ENCODE data around the gene SPAG16.

Gene SPAG16

DNA sequence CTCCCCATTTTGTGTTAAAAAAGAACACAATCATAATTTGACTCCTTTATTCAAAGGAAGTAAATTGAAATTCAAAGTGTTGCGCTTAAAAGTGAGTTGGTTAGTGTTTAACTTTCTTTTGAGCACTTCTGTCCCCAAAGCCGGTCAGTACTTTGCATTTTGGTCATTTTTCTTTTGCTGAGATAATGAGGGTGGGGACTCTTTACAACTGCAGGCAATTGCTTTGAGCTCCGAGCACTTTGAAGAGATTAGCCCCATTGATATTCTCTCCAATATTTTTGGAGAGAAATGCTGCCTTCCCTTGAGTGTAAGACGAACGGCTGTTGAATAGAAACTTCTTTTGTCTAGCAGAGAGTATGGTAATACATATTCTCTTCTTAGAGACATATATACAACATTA, 885.0 kb downstream of the SPAG16 start:
- Histone ChIP-seq H3K4me2 (no peak overlapping the region), H3K4me3 (IDR thresholded peaks at IDR 0.05; ENCODE audit: insufficient read depth, low read depth, low read length) (no peak overlapping the region), H3K9ac (no peak overlapping the region), H3K27me3 (ENCODE audit: insufficient read depth, low read depth) (no peaks in the 10 kb centered on the region), H3K27ac (no peak overlapping the region), H3K79me2 (ENCODE audit: insufficient read depth, low read depth) (no peaks in the 10 kb centered on the region), H2AFZ (ENCODE audit: low read depth) (no peak overlapping the region), H4K20me1 (ENCODE audit: insufficient read depth) (no peaks in the 10 kb centered on the region), H3K36me3 (ENCODE audit: insufficient read depth) (no peaks in the 10 kb centered on the region), H3K4me1 (ENCODE audit: low read depth, poor library complexity, severe bottlenecking) (no peaks in the 10 kb centered on the region)
- TF ChIP-seq, protein P1, sequence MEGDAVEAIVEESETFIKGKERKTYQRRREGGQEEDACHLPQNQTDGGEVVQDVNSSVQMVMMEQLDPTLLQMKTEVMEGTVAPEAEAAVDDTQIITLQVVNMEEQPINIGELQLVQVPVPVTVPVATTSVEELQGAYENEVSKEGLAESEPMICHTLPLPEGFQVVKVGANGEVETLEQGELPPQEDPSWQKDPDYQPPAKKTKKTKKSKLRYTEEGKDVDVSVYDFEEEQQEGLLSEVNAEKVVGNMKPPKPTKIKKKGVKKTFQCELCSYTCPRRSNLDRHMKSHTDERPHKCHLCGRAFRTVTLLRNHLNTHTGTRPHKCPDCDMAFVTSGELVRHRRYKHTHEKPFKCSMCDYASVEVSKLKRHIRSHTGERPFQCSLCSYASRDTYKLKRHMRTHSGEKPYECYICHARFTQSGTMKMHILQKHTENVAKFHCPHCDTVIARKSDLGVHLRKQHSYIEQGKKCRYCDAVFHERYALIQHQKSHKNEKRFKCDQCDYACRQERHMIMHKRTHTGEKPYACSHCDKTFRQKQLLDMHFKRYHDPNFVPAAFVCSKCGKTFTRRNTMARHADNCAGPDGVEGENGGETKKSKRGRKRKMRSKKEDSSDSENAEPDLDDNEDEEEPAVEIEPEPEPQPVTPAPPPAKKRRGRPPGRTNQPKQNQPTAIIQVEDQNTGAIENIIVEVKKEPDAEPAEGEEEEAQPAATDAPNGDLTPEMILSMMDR (conservative IDR thresholded peaks at IDR 0.05; ENCODE audit: low read depth, low read length): no peak

- Histone ChIP-seq H3K27ac (no peak overlapping the region), H3K79me2 (ENCODE audit: insufficient read depth, low read depth) (no peaks in the 10 kb centered on the region), H3K4me3 (IDR thresholded peaks at IDR 0.05; ENCODE audit: insufficient read depth, low read depth, low read length) (no peak overlapping the region), H4K20me1 (ENCODE audit: insufficient read depth) (no peaks in the 10 kb centered on the region), H3K36me3 (ENCODE audit: insufficient read depth) (no peaks in the 10 kb centered on the region), H2AFZ (ENCODE audit: low read depth) (no peak overlapping the region), H3K4me1 (ENCODE audit: low read depth, poor library complexity, severe bottlenecking) (no peaks in the 10 kb centered on the region), H3K9ac (no peak overlapping the region), H3K4me2 (no peak overlapping the region), H3K27me3 (ENCODE audit: insufficient read depth, low read depth) (no peaks in the 10 kb centered on the region)
- TF ChIP-seq, protein P1 (conservative IDR thresholded peaks at IDR 0.05; ENCODE audit: low read depth, low read length): no peak
These were observed 885.5 kb downstream of the SPAG16 start for GRCh38 chr2:214169736-214170135.

GRCh38 chr2:214174563-214174962, 890.3 kb downstream of the SPAG16 start:
- Histone ChIP-seq H3K27me3 (ENCODE audit: insufficient read depth, low read depth) (no peaks in the 10 kb centered on the region), H3K4me2 (no peak overlapping the region), H3K36me3 (ENCODE audit: insufficient read depth) (no peaks in the 10 kb centered on the region), H3K4me3 (IDR thresholded peaks at IDR 0.05; ENCODE audit: insufficient read depth, low read depth, low read length) (no peak overlapping the region), H3K79me2 (ENCODE audit: insufficient read depth, low read depth) (no peaks in the 10 kb centered on the region), H2AFZ (ENCODE audit: low read depth) (no peak overlapping the region), H4K20me1 (ENCODE audit: insufficient read depth) (no peaks in the 10 kb centered on the region), H3K9ac (no peak overlapping the region), H3K4me1 (ENCODE audit: low read depth, poor library complexity, severe bottlenecking) (no peaks in the 10 kb centered on the region), H3K27ac (no peak overlapping the region)
- TF ChIP-seq, protein P1 (conservative IDR thresholded peaks at IDR 0.05; ENCODE audit: low read depth, low read length): no peak

GRCh38 chr2:214180071-214180470, 895.8 kb downstream of the SPAG16 start:
- Histone ChIP-seq H3K36me3 (ENCODE audit: insufficient read depth) (no peaks in the 10 kb centered on the region), H3K27me3 (ENCODE audit: insufficient read depth, low read depth) (no peaks in the 10 kb centered on the region), H3K4me3 (IDR thresholded peaks at IDR 0.05; ENCODE audit: insufficient read depth, low read depth, low read length) (no peak overlapping the region), H4K20me1 (ENCODE audit: insufficient read depth) (no peaks in the 10 kb centered on the region), H3K79me2 (ENCODE audit: insufficient read depth, low read depth) (no peaks in the 10 kb centered on the region), H3K4me1 (ENCODE audit: low read depth, poor library complexity, severe bottlenecking) (no peaks in the 10 kb centered on the region), H2AFZ (ENCODE audit: low read depth) (no peak overlapping the region), H3K27ac (no peak overlapping the region), H3K9ac (no peak overlapping the region), H3K4me2 (no peak overlapping the region)
- TF ChIP-seq, protein P1 (conservative IDR thresholded peaks at IDR 0.05; ENCODE audit: low read depth, low read length): no peak

Measured in KMS-11 (cell line).